SW480 (cell line): Measurements from ENCODE around the gene MLST8.
"Not testable (repeated sequence)": the region's sequence is repeated elsewhere in the genome, so short reads cannot be mapped to it uniquely, and the experiment has no call there.

Experiments used
- DNase-seq: peaks from one replicate; pipeline ENCODE4 v3.0.0-alpha.2; 2016; ENCODE audit warnings: low spot score

Gene MLST8

DNA sequence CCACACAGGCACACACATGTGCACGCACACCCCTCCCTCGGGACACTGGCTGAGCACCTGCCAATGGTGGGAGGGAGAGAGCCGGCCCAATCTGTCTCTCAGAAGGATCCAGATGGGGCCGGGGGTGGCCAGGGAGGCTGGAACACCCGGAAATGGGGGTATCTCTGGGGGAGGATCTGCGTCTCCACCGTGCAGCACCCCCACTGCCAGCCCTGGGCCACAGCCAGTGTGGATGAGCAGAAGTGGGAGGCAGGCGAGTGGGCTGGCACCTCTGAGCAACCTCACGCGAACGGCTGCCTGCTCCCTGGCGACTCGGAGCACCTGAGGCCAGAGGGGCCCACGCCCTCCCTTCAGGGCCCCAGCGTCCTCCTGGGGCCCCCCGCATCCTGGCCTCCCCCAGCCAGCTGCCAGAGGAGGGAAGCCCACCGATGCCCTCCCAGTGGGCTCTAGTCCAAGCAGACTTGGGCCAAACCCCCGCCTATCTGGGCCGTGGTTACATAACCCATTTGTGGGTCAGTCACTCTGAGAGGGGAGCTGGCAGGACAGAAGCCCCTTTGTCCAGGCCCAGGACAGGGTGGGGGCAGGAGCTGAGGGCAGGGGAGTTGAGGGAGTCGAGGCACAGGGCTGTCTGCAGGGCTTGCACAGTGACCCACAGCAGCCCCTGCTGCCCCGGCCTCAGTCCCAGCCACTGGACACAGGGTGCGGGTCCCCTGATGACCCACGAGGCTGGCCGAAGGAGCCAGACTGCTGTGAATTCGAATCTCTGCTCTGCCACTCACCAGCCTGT, 14.4 kb upstream of the MLST8 start:
- DNase-seq: no peak

DNA sequence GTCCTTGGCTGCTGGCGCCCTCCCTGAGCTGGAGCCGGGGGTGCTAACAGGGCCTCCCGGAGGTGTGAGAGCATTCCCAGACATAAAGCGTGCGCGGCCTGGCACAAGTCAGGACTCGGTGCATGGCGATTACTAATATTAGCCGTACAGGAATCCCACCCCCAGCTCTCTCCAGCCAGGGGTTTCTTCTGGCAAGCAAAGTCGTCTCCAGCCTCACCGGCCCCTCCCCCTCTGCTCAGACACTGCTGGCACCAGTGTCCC, 13.9 kb upstream of the MLST8 start:
- no peak for DNase-seq

DNA sequence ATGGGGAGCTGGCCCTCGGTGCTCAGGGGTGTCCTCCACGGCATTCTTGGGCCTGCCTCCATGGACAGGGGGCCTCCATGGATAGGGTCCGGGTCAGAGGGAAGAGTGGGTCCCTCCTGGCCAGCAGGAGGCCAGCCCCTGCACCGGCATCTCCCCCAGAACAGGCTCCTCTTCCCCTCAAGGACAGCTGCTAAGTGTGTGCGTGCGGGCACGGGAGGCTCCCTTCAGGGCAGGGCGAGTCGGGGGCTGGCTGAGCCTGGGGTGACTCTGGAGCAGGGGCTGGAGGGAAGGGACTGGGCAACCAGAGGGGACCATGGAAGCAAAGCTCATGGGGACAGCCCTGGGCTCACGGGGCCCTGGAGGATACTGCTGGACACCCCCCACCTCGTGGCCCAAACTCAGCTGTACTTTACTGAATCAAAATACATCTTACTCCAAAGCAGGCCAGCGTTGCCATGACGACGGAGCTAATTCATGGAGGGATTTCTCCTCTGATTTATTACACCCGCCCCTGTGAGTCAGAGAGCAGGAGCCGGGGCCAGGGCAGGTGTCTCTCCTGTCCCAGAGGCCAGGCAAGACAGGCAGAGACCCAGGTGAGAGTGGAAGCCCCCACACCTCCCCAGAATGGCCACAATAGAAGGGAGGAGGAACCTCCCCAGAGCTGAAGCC, 11.0 kb upstream of the MLST8 start:
- peak; percentile 52 for DNase-seq

DNA sequence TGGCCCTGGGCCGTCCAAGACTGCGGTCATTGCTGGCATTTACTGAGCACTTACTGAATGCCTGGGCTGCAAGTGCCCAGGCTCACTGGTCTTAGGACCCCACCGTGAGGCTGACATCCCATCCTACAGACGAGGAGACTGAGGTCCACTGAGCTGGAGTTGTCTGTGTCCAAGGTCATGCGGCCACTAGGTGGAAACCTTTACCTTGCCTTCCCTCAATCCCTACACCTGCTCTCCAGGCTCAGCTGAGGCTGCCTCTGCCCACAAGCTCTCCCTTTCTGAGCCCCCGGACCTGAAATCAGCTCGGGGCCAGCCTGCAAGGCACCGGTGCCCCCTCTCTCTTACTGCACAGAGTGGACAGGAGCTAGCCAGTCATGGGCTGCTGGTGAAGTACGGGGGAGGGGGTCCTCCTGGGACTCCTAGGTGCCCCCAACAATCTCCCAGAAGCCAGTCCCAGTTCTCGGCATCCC, 10.4 kb upstream of the MLST8 start:
- DNase-seq: peak; percentile 77

DNA sequence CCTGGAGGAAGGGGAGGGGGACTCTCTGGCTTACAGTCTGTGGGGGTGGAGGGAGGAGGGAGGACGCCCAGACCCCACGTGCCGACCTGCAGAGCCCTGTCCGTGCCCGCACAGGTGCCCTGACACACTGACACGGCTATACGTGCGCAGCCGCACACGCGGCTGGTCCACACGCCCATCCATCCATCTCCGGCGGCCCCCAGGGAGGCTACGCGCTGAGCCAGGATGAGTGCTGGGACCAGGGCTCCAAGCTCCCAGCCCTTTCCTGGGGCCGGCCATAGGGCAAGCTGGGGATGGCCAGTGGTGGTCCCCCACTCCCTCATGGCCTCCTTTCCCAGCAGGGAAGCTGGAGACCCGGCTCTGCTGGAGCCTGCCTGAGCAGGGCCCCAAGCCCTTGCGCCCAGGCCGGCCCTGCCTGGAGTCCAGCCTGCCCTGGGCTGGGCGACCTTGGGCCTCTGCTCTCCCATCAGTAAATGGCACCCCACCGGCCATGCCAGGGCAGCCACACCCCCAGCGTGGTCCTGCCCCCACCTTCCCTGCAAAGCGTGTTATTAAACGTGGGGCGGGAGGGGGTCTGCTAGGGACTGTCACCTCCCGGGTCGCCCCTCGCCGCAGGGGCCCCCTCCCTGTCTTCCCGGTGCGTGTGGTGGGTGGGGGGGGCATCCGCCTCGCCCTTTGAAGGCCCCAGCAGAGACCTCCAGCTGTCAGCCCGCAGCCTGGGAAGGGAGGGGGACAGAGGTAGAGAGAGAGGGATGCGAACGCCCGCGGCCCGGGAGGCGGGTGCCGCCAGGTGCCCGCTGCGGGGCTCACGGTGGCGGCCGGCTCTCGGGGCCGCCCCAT, 9.7 kb upstream of the MLST8 start:
- DNase-seq: no peak

DNA sequence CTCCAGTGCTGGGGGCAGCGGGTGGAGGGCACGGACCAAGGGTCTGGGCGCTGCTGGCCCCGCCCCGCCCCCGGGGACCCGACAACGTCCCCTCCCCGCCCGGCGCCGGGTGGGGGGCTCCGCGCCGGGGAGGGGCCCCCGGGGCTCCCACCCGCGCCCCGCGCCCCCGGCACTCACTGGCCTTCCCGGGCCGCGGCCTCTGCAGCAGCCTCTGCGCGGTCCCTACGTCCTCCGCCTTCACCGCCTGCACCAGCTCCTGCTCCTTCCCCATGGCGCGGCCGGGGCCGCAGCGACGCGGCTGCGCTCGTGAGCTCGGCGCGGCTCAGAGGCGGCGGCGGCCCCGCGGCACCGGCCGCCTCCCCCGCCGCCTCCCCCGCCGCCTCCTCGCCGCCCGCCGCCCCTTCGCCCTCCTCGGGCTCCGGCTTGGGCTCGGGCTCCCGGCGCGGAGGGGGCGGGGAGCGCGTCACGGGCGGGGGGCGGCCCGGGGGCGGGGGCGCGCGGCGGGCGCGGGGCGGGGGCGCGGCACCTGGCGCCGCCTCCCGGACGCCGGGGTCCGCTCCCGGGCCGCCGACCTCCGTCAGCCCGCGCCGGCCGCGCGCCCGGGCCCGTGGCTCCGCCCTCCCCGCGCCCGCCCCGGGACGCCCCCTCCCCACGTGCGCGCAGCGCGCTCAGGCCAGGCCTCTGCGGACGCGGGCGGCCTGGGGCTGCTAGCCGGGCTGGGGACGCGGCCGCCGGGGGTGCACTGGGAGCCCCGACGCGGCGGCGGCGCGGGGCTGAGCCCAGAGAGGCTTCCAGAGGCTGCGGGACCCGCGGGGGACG, 8.9 kb upstream of the MLST8 start, which contains the start of gene CASKIN1:
Gene CASKIN1, minus strand, starts transcription at position 444 of the 819 bp plus-strand sequence. Its CDS starts 173 bp downstream, at position 271.
- DNase-seq: peak; percentile 36

DNA sequence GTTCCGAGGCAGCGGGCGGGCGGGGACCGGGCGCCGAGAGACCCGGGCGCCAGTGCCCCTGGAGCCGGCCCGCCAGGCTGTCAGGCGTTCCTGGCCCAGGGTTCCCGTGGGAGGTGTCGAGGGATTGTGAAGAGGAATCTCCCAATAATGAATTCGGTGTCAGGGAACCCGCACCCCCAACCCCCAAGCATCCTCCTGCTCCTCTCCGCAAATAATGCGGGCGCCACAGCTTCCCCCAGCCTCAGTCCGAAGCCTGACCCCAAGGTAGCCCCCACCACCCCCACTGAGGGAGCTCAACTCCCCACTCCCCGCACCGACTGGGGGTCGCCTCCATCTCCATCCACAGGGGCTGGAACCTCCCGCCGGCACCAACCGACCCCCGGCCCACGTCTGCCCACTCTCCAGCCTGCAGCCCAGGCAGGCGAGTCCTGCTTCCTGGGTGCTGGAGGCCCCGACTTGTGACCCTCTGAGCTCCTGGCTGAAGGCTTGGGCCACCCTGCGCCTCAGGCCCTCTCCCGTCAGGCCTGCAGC, 8.2 kb upstream of the MLST8 start:
- no peak for DNase-seq

DNA sequence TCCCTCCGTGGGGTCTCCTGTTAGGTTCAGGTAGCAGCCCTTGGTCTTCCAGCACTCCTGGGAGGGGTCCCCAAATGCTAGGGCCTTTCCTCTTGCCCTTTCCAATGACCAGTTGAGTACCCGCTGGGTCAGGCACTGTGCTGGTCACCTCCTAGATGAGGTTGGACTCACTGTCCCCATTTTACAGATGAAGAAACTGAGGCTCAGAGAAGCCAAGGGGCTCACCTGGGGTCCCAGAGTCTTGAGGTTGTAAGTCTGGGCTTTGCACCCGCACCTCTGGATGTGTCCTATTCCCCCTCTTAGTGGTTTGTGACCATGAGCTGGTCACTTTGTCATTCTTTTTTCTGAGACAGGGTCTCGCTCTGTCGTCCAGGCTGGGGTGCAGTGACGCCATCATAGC, 7.5 kb upstream of the MLST8 start:
- no peak for DNase-seq

DNA sequence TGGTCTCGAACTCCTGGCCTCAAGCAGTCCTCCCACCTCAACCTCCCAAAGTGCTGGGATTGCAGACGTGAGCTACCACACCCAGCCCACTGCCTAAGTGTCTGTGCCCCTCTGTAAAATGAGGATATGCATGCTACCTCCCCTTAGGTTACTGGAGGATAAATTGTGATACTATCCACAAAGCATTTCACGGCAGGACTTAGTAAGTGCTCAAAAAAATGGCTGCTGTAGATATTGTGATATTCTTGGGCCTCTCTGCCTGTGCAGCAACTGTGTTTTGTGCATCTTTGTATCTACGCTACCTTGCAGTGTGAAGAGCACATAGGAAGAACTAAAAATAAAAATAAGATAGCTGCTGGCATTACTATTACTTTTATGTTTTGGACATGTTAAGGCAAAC, 7.0 kb upstream of the MLST8 start:
- DNase-seq: no peak

DNA sequence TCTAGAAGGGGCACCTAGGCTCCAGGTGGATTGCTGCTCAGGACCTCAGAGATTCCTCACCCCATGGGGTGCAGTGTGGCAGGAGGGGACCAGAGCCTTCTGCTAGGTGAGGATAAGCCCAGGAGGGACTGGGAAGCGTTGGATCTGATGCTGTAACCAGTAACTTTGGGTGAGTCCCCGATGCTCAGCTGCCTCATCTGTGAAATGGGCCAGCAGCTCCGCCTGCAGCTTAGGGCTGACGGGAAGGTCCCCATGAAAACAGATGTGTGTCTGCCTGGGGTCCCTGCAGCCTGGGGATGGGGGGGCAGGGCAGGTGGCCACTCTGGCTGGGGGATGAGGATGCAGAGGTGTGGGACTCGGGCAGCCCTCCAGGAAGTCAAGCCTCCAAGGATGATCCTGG, 6.2 kb upstream of the MLST8 start:
- DNase-seq: no peak

DNA sequence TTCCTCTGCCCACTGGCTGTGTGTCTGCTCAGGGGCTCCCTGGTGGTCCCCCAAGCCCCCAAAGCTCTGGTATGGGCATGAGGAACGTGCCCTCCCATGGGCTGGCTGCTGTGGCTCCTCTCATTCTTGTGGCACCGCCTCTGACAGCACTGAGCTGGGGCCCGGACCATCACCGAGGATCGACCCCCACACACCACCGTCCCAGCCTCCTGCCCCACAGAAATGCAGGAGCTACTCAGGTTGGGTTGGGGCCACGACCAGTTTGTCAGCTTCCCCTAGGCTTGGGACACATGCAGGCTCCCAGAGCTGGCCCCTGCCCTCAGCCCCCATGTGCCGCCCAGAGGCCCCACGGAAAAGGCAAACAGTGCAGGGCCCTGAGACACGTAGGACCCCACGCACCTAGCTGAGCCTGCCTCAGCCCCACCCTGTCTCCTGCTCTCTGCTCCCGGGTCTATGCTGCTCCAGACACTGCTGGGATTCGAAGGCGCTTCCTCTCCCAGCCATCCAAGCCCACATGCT, 5.6 kb upstream of the MLST8 start:
- DNase-seq: no peak

DNA sequence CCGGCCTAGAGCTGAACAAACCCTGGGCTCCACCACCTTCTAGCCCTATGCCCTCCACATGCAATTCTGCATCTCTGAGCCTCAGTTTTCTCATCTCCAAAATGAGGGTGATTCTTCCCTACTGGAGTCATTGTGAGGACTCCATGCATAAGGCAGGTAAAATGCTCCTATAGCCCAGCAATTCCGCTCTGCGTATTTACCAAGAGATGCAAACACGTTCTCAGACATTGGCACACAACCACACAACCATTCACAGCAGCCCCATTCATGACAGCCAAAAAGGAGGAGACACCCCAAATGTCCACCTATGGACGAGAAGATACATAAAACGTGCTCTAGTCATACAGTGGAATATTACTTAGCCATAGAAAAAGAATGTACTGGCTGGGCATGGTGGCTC, 4.9 kb upstream of the MLST8 start:
- no peak for DNase-seq

DNA sequence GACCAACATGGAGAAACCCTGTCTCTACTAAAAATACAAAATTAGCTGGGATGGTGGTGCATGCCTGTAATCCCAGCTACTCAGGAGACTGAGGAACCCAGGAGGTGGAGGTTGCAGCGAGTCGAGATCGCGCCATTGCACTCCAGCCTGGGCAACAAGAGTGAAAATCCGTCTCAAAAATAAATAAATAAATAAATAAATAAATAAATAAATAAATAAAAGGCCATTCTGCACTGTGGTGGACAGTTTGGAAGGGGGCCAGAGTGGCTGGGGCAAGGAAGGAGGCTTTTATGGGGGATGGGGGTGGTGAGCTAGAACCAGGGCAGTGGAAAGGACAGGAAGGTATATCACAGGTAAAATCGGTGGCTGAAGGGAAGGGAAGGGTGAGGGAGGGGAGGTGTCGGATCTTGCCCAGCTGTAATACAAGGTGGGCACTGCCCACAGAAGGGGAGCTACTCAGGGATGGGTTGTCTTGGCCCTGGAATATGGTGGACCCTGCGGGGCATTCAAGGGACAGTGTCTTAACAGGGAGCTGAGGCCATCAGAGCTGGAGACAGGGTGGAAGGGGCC, 2.0 kb upstream of the MLST8 start:
- DNase-seq: not testable (repeated sequence)

DNA sequence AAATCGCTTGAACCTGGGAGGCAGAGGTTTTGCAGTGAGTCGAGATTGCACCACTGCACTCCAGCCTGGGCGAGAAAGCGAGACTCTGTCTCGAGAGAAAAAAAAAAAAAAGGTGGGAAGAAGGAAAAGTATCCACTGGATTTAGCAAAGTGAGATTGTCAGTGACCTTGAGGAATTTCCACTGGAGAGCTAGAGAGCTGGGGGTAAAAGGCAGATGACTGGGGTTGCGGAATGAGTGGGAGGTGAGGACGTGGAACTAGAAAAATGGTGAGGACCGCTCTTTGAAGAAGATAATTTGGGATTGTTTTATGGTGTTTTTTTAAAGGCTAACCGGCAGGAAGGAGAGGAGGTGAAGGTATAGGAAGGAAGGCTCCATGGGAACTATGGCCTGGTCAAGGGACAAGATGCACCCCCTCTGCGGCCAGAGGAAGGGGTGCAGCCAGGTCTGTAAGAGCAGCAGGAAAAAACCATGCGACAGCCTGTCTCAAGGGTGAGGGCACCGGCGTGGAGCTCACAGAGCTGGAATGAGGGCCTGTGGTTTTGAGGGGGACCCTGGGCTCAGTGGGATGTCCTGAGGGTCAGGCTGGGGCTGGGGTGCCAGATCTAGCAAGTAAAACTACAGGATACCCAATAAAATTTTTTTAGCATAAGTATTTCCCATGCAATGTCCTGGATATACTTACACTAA, 694 bp upstream of the MLST8 start:
- DNase-seq: no peak

DNA sequence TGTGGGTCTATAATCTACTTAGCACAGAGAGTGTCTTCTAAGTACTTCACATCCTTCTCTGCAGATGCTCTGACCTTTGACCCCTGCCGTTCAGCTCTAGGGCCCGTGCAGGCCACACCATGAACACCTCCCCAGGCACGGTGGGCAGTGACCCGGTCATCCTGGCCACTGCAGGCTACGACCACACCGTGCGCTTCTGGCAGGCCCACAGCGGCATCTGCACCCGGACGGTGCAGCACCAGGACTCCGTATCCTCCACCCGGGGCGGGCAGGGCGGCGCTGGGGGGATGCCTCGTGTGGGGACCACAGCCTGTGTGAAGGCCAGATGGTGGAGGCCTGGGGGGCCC, 686 bp downstream of the MLST8 start:
- no peak for DNase-seq

DNA sequence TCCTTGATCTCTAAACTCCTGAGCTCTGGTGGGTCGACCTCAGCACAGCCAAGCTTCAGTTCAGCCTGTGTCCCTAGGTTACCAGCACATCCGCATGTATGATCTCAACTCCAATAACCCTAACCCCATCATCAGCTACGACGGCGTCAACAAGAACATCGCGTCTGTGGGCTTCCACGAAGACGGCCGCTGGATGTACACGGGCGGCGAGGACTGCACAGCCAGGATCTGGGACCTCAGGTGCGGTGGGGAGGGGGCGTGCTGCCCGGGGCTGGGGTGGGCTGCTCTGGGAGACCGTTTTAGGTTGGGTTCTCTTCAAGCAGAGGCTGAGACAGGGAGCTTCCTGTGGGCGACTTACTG, 1.1 kb downstream of the MLST8 start:
- DNase-seq: no peak

DNA sequence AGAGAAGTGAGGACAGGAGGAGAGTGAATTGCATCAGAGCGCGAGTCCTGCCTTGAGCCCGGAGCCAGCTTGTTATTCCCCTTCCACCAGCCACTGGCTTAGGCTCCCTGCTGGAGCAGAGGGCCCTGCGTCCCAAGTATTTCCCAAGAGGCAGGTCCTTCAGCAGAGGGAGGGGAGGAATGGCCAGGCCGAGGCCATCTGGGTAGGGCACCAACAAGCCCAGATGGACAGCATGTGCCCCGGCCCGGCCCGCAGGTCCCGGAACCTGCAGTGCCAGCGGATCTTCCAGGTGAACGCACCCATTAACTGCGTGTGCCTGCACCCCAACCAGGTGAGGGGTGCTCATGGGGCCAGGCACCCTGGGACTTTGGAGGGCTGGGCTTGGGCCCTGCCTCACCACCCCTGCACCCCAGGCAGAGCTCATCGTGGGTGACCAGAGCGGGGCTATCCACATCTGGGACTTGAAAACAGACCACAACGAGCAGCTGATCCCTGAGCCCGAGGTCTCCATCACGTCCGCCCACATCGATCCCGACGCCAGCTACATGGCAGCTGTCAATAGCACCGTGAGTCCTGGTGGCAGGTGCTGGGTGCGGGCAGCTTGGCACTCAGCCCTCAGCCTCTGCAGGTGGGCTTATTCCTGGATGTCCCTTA, 1.7 kb downstream of the MLST8 start:
- no peak for DNase-seq

DNA sequence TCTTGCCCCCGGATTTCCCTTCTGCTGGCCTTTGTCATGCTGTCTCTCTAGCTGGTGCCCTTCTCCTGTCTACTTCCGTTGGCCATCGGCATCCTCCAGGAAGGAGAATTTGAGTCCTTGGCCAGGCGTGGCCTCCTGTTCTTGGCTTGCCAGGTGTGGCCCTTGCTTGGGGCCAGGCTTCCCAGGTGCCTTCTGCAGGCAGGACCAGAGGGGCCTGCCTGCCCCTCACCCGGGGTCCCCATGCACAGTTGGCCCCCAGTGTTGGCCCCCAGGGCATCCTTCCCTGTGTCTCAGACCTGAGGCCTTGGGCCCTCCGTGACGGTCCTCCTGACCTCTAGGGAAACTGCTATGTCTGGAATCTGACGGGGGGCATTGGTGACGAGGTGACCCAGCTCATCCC, 2.6 kb downstream of the MLST8 start:
- no peak for DNase-seq

DNA sequence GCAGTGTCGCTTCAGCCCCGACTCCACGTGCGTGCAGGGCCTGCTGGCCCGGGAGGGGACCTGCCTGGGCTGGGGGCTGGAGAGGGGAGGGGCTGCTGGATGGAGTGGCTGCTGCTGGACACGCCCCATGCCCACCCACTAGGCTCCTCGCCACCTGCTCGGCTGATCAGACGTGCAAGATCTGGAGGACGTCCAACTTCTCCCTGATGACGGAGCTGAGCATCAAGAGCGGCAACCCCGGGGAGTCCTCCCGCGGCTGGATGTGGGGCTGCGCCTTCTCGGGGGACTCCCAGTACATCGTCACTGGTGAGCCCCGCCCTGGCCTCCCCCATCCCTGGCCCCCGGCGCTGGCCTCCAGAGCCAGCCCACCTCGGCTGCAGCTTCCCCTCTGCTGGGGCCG, 3.1 kb downstream of the MLST8 start:
- DNase-seq: no peak

DNA sequence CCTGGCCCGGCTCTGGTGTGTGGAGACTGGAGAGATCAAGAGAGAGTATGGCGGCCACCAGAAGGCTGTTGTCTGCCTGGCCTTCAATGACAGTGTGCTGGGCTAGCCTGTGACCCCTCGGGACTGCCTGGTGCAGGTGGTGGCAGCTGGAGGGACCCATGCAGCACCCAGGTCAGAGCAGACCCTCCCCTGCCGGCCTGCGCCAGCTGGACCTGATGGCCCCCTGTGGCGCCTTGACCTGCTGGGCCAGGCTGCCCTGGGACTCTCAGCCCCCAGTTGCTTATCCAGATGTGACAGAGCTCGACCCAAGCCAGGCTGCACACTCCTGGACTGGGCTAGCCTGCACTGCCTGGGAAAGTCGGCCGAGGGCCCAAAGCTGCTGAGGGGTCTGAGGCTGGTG, 3.5 kb downstream of the MLST8 start:
- no peak for DNase-seq
